HG03575 (cell line): Measurements from ENCODE around the gene SIX1.

Source experiments
- ATAC-seq: cut with Tn5 transposase; IDR thresholded peaks from one replicate; pipeline ENCODE4 v1.9.1; 2021; ENCODE audit not compliant: unreplicated experiment, insufficient number of reproducible peaks, low FRiP score; ENCODE audit errors: extremely low read depth

SIX1 gene

DNA sequence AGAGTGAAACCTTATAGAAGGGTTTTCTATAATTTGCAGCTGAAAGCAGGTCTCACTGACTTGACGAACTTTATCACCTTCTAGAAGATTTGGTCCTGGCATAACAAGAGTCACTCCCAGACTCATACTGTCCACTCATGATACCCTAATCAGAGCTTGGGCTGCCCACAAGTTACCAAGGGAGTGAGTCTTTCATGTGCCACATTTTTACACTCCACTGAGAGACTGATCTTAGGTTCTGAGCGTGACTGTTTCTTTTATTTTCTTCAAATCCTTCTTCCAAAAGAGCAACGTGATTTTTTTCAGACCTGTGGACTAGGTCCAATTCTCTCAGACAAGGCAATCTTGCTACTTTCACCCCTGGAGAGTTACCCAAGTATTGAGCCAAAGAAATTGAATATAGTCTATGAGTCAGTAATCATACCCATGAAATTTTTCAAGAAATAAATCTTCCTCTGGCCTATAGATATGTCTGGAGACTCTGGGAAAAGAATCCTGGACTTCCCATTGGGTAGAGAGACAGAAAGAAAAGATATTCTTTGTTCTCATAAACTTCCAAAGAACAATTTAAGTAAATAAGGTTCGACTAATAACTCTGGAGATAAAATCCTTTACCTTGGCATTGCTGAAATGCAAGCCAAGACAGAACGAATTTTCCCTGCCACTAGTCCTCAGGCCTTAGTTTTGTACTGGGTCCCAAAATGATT is 26.9 kb downstream of the SIX1 start:
- ATAC-seq: no peak

DNA sequence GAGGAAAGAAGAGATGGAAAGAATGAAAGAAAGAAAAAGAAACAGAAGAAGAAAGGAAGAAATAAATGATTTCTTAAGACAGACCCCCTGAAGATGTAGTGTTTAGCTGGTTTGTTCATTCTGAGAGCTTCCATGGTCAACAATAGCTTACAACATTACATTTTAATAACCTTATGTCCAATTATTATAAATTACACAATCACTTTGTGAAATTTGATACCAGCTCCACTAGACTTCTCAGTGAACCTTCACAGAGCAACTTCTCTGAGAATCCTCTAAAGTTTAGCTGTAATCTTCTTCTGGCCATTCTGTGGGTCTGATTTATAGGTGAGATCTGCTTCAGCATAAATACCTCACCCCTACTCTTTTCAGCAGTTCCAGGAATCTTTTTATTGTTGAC is 27.9 kb downstream of the SIX1 start:
- ATAC-seq: no peak

DNA sequence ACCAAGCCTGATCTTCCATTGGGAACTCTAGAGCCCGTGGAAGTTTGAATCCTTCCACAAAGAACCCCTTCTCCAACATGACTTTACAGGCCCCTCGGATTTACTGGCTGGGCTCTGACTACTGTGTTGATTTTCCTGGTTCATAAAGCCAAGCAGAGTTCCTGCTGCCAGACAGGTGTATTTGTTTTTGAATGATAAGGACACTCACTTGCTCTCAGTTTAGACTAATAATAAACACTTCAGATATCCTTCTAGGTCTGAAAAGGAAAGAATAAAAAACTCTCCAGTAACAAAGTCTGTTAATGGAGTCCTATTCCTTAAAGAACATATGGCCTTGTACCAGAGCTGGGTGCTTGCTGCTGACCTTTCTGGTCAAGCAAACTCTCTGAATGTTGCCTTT is 31.0 kb downstream of the SIX1 start:
- ATAC-seq: no peak

DNA sequence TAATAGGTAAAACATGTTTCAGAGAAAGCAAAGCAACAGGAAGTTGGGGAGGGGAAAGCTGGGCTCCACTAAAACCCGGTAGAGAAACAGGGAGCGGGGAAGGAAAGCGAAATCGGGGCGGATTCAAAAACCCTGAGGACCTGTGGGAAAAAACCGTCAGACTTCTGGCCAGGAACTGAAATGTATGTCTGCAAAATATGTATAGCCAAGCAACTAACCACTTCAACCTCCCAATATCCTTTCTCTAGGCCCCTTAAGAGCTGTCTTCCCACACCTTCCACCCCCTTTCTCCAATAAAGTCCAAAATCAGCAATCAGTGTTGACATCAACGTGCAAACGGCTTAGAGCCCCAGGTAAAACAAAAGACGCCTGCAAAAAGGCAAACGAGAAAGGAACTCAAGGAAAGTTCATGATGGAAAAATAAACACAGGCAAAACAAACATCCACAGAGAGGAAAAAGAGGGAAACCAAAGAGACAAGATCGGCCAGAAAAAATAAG is 32.8 kb downstream of the SIX1 start:
- ATAC-seq: no peak

DNA sequence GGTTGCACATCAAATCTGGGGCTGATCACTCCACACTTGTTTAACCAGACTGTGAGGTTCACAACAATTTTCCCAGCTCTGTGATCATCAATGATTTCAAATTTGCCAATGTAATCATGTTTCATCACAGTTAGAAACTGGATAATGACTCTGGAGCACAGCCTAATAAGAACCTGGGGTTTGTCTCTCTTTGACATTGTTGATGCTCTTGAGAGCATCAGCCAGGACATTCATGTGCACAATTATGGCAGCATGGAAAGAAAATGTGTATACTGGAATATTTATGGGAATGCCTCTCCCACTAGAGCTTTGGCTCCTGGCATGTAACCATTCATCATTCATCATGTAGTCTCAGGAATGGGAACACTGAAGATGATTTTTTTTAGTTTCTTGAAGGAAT is 47.0 kb downstream of the SIX1 start:
- ATAC-seq: no peak

DNA sequence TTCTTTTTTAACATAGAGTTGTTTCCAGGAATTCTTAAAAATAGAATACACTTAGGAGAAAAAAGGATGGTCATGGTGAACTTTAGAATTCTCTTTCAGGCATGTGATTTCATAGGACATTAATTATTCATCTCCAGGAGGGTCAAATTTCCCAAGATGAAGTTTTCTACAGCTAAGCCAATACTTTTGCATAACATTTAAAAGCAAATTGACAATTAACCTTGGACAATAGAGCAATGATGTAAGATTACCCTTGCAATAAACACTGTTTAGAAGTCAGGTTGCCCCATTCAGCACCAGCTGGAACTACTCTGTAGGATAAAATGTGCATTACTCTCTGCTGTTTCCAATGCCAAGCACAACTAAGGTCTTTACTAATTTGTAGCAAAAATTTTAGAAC is 49.5 kb downstream of the SIX1 start:
- no peak for ATAC-seq

DNA sequence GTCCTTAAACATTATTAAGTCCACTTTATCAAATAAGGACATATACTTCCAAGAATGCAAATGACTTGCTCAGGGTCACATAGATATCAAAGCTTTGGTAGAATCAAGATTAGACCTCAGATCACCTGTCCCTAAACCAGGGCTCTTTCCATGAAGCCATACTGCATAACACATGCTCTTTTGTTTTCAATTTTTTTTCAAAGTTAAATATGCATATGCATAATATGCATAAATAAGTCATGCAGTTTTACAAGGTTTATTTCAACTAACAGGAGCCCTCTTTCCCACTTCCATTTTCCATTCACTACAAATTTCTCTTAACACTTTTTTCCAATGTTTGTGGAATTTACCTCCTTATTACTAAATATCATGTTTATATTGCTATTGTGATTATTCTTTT is 53.1 kb downstream of the SIX1 start:
- no peak for ATAC-seq

DNA sequence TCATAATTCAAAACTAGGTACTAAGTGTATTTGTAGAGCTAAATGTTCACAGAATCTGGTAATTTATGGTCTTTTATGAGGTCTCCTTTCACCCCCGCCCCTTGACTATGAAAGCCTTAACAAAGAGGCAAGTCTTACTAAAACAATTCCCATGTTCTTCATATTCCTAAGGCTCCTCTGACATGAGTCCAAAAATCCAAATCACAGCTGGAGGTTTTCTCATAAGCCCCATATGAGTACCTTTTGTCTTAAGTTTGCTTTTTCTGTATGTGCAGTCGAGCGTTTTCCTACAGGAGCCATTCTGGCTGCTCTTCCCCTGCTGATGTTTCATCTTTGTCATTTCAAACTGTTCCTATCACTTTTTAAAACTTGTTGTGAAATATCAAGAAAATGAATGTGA is 55.2 kb downstream of the SIX1 start:
- no peak for ATAC-seq
